Esophagus mucosa (tissue), 1 donor: ENCODE results near the gene FILIP1L. TPM values are rescaled to one million over a fixed set of nuclear protein-coding genes. Genes with fewer than 3 reads are reported as not detected.
"Not testable (repeated sequence)": the region's sequence is repeated elsewhere in the genome, so short reads cannot be mapped to it uniquely, and the experiment has no call there.

ENCODE experiments used
- ATAC-seq: fragments of 200-7000 bp; cut with Tn5 transposase; one replicate; pipeline ENCODE4 v1.9.1; 2020
- total RNA-seq: library from RNA; stranded (reverse); gene quantifications from one replicate; pipeline ENCODE4 v1.2.4, GENCODE V29; 2023
- donor health status: DM: yes; HTN: yes; CAD: no.

The FILIP1L gene
- total RNA-seq, 1 donor from 2014 or later = 2.3 TPM

DNA sequence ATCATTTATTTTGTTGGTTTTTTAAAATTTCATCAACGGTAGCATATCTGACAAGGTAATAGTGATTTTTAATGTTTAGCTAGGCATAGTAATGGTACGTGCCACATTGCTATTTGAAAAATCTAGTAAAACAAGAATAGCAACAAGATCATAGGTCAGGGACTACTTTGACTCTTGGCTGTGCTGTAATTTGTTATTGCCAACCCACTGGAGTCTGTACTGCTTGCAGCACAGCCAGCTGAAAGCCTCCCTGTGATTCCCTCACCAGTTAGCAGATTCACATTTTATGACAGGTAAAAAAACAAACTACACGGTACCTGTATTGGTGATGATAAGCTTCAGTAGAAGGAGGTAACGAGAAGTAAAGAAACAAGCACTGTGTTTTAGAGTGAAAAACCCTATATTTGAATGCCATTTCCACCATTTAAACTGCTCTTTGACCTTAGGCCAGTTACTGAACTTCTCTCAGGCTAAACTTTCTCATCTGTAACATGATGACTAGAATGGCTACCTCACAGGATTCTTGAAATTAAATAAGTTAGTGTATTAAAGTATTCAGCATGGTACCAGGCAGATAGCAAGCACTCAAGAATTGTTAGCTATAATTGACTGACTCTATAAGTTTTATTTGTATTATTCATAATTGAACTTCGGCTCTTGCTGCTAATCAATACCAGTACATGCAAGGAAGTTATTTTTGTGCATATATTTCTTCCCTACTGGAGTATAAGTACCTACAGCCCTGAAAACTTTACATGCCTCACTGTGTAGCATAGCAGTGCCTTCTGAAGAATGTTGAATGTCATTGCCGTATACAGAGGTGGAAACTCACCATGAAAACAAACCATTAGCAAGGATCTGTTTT, 16.1 kb downstream of the FILIP1L start:
- peak; percentile 64 for ATAC-seq

DNA sequence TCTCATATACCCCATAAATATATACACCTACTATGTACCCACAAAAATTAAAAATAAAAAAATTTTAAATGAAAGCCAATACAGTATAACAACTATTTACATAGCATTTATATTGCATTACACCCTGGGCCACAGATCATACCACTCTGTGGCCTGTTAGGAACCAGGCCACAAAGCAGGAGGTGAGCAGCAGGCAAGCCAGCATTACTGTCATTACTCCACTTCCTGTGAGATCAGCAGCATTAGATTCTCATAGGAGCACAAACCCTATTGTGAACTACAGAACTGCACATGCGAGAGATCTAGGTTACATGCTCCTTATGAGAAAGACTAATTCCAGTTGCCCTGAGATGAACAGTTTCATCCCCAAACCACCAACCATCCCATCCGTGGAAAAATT, 17.4 kb downstream of the FILIP1L start:
- no peak for ATAC-seq

DNA sequence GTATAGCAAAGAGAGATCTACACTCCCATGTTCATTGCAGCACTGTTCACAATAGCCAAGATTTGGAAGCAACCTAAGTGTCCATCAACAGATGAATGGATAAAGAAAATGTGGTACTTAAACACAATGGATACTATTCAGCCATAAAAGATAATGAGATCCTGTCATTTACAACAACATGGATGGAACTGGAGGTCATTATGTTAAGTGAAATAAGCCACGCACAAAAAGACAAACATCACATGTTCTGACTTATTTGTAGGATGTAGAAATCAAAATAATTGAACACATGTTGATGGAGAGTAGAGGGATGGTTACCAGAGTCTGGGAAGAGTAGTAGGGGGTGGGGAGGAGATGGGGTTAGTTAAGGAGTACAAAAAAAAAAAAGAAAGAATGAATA, 18.0 kb downstream of the FILIP1L start:
- ATAC-seq = not testable (repeated sequence)

DNA sequence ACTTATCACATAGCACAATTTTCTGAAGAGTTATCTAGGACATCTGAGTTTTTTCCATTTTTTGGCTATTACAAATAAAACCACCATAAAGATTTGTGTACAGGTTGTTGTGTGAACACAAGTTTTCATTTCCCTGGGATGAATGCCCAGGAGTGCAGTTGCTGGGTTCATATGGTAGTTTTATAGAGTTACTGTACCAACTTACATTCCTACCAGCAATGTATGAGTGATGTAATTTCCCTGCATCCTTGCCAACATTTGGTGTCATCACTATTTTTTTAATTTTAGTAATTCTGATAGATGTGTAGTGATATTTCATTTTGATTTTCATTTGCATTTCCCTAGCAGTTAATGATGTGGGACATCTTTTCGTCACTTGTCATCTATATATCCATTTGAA, 20.5 kb downstream of the FILIP1L start:
- no peak for ATAC-seq

DNA sequence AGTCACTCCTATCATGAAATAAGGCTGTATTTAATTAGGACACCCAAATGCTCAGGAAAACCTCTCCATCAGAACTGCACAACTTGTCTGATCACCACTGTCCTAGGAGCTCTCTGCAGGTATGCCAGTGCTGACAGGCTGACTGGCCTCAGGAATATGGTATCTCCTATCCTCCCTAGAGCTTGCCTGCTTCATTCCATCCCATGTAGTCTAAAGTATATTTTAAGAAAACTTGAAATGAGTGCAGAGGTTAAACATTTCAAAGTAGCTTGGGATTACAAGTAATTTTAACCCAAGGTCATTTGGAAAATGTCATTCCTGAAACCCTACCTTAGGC, 23.7 kb downstream of the FILIP1L start:
- no peak for ATAC-seq

DNA sequence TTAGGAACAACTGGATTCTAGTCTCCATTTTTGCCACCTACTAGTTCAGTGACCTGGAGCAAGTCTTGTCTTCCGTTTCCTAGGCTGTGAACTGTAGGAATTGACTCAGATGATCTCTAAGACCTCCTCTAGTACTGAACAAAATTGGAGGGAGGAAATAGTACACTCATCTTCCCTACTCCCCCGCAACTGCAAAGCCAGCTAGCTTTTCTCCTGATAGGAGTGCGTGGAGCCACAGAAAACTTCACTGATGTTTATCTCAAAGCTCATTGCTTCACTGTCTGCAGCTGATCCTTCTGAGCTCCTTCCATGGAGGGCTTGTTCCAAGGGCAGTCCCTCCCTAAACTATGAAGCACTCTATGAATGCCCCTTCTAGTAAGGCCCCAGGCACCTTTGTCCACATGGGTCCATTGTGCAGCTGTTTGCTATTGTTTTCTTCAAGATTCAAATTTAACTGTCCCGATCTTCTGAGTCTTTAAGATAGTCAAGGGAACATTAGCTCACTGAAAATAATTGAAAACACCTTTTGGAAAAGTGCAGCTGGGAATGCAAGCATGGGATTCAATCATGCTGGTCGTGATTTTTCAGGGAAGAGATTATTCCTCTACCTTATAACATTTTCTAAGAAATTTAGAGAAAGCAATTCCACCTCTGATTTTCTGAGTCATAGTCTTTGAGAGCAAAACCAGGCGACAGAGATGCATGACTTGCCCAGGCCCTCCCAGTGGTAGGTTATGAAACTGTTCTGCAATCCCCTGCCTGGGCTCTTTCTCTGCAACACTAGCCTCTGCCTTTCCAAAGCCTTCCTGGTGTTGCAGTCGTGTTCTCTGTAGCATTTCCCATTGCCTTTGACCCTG, 24.3 kb downstream of the FILIP1L start:
- peak; percentile 81 for ATAC-seq

DNA sequence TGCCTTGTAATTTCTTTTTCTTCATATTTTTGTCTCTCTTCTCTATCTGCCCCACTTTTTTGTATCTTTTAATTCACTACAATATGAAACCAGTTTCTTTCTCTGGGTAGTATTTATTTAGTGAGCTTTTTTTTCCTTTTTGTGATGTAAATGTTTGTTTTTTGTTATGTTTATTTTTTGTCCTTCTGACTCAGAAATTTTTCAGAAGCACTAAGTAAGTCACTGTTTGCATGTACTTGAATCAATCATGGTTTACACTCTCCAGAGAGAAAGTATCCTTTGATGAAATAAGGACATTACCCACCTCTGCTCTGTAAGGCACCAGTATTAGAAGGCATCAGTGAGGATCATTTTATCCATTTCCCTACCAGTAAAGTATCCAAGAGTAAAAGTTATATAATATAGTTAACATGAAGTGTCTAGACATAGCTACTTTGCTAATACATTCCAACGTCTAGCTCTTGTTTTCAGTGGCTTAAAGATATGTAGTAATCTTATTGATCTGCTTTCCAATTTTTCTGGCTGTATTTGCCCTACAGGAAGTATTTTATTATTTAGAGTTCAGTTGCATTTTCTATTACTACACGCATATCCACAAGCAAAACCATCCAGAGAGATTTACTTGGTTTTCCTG, 25.4 kb downstream of the FILIP1L start:
- no peak for ATAC-seq

DNA sequence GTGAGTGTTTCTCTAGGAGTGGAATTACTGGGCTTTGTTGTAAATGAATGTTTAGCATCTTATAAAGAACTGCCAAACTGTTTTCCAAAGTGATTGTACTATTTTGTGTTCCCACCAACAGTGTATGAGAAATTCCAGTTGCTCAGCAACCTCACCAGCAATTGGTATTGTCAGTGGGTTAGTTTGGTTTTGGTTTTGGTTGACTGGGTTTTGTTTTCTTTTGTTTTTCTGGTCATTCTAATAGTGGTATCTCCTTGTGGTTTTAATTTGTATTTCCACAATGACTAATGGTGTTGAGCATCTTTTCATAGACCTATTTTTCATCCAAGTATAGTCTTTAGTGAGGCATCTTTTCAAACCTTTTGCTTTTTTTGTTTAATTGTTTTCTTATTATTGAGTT, 27.1 kb downstream of the FILIP1L start:
- no peak for ATAC-seq

DNA sequence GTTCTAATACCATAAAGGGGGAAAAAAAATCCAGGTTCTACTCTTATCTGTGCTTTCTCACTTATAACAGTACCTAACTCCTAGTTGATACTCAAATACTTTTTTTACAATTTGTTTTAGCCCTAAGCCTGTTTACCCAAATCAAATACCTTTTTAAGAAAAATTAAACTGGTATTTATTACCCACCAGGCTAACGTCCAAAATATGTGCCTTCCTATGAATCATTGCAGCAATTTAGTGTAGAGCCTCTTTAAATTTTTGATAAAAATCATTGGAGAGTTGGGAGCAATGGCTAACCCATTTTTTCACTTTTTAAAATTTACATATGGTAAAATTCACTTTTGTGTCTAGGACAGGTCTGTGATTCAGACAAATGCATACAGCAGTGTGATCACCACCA, 27.9 kb downstream of the FILIP1L start:
- ATAC-seq = no peak

DNA sequence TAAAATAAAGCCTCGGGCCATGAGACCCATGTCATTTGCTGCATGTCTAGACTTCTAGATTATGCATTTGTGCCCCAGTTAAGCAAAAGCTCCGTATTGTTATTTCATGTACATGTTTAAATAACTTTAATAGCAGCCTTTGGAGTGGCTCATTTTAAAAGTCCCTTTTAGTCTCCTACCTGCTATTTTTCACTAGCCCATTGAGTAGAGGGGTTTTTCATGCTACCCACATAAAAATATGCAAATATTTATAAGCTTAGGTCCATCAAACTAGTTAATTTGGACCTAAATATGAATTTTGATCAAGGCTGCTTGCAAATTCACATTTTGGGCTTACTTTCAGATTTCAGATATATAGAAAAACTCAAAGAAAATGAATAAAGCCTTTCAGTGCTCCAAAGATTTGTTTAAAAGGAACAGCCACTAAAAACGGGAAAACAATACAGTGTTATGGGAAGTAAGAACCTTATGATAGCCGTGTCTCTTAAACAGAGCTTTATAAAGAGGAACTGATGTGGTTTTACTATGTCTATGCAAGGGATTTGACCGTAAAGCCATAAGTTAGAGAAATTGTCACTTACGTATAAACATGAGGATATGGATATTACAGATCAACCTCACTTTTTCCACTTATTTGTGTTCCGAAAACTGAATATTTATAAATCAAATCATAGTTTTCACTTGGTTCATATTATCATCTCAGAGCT, 30.0 kb downstream of the FILIP1L start:
- no peak for ATAC-seq

DNA sequence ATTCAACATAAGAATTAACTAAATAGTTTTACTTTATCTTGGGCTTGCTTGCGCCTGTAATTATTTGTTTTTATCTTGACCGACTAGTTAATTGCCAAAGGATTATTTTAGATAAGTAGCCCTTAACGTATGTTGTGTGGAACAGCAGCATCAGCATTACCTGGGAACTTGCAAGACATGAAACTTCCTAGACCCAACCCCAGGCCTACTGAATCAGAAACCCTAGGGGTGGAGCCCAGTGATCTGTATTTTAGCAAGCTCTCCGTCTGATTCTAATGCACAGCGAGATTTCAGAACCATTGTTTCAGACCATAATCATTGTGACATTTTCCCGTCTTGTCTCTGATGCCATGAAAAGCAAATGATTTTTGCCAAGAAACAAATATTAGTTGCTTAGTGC, 31.1 kb downstream of the FILIP1L start:
- ATAC-seq = no peak

DNA sequence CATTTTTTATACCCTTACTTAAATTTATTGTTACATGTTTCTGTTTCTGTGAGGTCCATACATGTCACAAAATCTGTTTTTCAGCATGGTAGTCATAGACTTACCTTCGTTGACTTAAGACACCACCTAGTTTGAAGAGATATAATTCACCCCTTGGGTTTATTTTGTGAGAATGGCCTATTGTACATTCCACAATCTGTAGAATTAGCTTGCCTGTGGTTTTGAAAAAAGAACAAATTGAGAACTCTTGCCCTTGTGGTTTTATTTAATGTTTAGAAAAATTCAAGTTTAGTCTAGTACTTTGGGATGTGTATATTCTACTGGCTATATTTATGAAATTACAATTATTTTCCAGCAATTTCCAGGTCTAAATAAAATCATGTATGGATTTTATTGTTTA, 31.6 kb downstream of the FILIP1L start:
- no peak for ATAC-seq

DNA sequence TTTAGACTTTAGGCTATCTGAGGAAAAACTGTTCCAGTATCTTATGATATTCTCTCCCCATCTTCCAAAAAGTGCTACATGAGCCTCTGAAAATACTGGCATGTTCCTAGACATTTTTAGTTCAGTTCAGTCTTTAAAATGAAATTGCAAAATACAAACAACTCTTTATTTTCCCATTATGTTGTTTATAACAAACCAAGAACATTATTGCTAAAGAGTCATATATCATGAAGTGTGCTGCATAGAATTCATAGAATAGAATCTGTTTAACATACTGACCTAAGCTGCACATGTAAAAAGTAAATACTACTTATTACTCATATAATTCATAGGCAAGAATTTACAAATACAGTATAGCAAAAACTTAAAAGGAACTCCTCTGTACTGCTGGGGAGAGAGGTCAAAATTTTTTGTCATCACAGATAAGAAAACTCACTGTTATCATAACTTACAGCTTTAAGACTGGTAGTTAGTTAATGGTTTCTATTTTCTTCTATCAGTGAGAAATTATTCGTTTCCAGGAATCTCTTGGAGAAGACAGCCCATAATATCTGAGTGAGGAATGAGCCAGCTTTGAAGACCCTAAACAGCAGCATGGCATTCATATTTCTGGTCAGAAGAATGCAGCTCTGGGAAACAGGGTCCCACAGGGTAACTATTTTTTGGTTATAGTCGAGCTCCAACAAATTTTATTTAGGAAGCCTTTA, 32.2 kb downstream of the FILIP1L start:
- ATAC-seq = no peak

DNA sequence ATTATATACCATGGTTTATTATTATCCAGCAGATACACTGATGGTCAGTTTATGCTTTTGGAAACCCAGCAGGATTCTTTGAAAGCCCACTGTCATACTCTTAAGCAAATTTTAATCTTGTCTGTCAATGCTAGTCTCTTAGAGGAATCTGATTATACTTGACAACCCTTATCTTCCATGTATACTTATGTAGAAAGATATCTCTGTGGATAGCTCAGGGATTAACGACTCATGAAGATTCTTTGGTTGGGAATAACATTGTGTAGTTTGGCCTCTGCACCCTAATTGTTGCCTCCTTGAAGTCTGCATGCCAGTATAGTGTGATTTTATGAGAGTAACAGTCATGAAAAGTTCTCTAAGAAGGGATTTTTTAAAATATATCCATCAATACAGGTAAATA, 33.0 kb downstream of the FILIP1L start:
- no peak for ATAC-seq

DNA sequence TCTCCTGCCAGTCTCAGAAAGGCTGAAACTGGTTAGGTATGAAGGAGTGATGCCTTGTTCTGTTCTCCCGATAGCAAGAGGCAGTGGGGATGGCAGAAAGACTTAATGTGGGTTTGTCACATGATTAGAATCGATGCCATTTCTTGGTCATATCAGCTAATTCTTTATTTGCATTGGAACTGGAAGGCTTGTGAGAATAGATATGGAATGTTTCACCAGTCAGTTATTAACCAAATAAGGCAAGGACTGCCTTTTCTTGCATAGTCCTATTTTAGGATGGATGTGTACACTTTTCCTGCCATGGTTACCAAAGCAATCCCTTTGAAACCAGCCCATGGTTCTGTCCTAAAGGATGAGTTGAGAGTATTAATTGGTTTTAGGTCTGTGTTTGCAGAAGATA, 33.7 kb downstream of the FILIP1L start:
- no peak for ATAC-seq

DNA sequence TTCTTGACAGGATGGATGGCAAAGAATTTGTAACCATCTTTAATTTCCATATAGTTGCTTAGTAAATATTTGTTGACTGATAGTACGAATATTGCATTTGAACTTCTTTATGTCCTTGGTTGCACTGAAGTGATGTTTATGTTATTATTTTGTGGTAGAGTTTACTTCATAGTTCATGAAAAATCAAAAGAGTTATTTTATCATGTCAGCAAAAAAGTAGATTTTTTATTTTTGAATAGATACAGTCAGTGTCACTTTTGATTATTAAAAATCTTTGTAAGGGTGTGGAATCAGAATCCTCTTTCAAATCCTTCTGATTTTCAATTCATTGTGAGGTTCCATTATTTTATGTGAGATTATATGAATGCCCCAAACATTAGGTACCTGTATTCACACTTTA, 35.0 kb downstream of the FILIP1L start:
- no peak for ATAC-seq

DNA sequence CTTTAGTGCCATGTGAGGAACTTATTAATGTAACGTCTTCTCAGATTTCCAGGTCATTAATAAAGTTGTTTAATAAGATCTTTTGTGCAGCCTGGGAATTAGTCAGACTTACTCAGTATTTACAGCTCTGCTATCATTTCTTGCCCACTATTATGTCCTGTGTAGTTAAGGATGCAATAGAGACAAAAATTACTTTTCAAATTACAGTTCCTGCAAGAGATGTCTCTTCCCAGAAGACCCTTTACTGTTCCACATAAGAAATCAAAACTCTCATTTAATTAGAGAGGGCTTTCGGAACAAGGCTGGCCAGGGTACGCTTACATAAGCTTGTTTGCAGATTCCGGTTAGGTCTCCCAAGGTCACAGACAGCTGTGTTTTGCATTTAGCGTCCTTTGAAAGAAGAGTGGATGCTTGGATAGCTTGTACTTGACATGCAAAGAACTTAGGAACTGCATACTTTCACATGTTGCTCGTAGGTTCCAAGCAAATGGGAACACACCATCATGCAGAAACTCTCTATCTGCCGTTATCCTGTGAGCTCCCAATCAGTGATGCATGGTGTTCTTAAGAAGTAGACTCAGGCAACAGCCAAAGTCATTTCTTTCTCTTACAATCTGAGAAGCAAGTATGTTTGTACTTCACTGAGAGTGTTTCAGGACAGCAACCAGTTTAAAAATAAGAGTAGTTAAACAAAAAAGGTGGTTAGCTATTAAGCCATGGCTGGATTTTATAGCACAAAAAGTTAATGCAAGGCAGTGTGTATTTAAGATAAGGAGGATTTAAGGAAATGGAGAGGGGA, 37.4 kb downstream of the FILIP1L start:
- ATAC-seq = no peak

DNA sequence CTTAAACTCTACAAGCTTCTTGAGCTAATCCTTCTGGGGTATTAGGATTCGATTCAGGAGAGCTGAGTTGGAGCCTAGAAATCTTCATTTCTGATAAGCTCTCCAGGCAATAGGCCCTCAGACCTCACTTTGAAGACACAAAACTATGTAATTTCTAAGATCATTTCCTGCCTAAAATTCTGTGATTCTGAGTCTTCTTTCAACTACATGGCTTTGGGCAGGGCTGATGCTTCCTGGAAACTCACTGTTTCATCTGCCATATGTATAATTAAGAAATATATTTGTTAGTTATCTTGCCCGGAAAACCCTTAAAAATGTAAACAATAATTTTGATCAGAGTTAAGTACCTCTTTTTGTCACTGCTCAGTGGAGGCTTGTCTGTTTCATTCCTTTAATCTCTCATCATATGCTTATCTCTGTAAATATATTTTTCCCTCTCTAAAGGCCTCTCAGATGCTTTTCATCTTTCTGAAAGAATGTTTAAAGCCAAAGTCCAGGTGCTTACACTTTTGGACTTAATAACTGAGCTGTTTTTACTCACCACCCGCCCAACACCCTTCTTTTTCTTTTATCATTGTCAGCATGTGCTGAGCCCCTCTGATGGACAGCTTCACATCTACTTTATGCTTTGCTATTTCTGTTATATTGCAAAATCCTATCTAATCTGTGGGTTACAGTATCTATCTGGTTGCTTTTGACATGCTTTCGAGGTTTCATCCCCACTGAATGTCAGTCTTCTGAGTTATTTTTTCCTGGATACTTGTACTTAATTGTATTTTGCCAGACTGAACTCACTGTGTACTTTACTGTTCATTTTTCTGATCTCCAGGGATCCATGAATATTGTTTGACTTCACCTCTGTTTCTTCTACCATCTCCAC, 38.2 kb downstream of the FILIP1L start:
- ATAC-seq = no peak

DNA sequence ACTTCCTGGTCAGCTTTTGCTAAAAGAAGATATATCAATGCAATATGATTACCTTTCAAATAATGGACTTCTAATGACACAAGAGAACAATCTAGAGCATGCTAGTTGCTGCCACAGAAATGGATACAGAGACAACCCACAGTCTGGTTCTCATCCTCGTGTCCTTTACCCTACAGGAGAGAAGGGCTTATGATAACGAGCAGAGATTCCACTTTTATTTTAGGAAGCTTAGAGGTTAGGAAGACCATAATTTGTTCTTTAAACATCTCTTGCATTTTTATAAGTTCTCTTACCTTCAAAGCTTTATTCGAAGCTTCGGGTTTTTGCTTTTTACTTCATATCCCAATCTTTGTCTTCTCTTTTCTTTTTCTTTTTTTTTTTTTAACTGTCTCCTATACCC, 39.1 kb downstream of the FILIP1L start:
- no peak for ATAC-seq

DNA sequence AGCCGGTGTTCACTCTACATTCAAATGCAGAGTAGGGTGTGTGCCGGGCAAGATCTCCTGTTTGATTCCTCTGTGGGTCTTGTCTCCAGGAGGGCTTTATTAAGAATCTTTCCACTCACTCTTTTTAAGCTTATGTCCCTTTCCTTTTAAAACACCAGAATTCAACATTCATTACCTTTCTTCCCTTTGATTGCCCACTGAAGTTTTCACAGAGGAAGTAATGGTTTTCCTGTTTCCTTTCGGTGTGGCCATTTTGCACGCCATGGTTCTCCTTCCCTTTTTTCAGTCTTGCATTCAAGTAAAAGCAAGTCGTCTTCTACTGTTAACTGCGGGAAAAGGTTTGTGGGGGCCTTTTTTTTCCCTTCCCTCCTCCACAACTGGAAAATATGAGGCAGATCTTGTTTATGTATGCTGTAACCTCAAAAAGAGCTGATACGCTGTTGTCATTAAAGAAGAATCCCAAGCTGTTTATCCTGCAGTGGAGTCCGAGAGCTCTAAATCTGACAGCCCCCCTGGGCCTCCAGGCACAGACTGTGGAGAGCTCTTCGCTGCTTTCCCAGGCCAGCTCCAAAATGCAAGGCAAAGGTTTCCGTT, 40.5 kb downstream of the FILIP1L start:
- ATAC-seq = no peak
